T47D (cell line): Measurements from ENCODE around the gene THPO.

ENCODE experiments used
- DNase-seq, 2 experiments: peaks; one replicate each; pipeline versions ENCODE4 v3.0.0 to v3.0.0-alpha.2; 2011 to 2012; ENCODE audit warnings: low read depth in 1 of 2, low spot score in 1 of 2
- JUND ChIP-seq: IDR thresholded peaks from 2 replicates; pipeline ENCODE4 v1.6.1; 2012; ENCODE audit warnings: low read depth
- in situ Hi-C: cut with HindIII; loops from 2 replicates; pipeline ENCODE4 v1.10.0; 2016; ENCODE audit warnings: low sequenced_read_pairs, low pct_unique_long_range_greater_than_20kb

Gene THPO

GRCh38 chr3:184368586-184369183 is 9.3 kb downstream of the THPO start:
- TF ChIP-seq JUND = no peak
- DNase-seq = no peak
- in situ Hi-C loops = no loop called here

GRCh38 chr3:184368116-184368515 is 9.9 kb downstream of the THPO start:
- TF ChIP-seq JUND = no peak
- no peak for DNase-seq
- in situ Hi-C loops = no loop called here

DNA sequence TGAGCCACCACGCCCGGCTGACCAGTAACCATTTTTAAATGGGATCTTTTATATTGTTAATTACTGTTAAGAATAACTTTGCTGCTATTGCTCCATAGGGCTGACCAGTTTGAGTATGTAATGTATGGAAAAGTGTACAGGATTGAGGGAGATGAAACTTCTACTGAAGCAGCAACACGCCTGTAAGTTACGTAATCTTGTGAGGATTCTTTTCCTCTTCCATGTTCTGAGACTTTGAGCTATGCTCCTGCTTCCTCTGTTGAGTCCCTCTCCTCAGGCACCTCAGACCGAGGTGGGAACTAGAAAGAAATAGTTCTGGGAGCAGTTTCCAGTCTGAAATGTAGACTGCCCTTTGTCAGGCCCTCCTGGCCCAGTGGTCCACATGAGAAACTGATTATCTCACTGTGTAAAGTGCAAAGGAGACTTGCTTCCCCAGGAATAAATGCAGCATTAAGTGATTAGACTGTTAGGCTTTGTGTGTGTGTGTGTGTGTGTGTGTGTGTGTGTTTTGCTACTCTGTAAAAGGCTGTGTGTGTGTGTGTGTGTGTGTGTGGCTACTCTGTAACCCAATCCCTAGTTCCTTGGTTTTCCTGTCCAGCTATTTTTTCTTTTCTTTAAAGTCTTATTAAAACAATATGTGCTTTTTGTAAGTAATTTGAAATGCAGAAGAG is 11.3 kb downstream of the THPO start:
- in situ Hi-C loops = no loop called here

DNA sequence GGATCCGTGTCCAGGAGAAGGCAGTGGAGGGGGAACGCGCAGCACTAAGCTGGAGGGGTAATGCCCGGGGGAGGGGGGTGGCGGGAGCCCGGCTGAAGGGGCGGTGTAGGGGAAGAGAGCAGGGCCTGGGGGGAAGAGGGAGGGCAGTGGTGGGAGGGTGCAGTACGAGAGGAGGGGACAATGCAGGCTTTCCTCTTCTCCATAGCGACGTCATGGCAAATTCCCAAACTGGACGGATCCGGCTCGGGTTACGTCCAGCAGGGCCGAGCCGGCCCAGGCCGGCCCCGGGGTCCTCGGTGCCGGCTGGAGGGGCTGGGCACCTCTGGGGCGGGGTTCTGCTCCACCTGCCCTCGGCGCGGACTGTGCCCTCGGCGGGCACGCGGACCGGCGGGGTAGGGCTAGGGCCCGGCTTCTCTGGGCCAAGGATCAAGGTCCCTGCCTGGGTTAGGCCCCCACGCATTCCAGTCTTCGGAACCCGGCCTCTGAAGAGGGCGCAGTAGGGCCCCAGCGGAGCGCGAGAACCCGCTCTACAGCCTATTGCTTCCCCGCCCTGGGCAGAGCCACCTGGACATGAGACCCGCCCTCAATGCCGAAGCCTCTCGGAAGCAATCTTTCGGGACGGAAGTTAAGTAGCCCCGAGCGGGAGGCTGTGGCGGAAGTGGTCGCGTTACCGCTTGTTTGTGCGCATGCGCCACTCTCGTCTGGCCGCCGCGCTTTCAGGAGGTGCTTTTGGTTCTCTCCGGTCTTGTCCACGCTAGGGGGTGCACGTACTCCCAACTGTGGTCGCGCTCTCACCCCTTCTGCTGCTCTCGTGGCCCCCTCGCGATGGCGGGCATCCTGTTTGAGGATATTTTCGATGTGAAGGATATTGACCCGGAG is 15.1 kb downstream of the THPO start:
- TF ChIP-seq JUND = no peak
- DNase-seq = peak; percentile 97 to 100
- in situ Hi-C loops = no loop called here

More for the DNA sequence above, 11.3 kb downstream of the THPO start:
- peak in 1 of 2 experiments; percentile 52 for DNase-seq
- no peak for TF ChIP-seq JUND

GRCh38 chr3:184361932-184362667 is 15.9 kb downstream of the THPO start:
- peak; percentile 76 to 91 for DNase-seq
- no peak for TF ChIP-seq JUND
- in situ Hi-C loops = no loop called here

DNA sequence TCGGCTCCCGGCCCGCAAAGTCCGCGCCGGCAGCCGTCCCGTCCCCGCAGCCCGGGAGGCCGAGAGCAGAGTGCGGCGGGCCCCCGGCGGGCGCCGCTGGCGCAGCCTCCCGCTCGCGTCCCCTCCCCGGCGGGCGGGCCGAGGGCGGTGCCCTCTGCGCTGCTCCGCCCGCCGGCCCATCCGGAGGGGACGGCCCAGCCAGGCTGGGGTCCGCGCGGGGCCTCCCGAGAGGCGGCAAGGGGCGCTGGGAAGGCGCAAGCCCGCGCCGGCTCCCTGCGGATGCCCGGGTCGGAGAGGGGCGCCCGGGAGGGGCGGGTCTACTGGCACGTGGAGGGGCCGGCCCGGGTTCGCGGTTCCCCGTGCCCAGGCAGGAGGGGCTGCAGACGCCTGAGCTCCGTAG is 16.5 kb downstream of the THPO start, which contains the start of the genes CLCN2 and POLR2H:
CLCN2 (minus strand) TSS at position 74 of the 400 bp plus-strand sequence. CDS start 126 bp downstream, outside the sequence.
POLR2H (plus strand) TSS at position 179 of the 400 bp plus-strand sequence. CDS start 1,783 bp downstream, outside the sequence.
- in situ Hi-C loops = no loop called here
- TF ChIP-seq JUND = no peak
- DNase-seq = peak; percentile 71 to 77

- no peak for TF ChIP-seq JUND
- DNase-seq = no peak
- in situ Hi-C loops = no loop called here
These were observed 17.0 kb downstream of the THPO start for GRCh38 chr3:184360929-184361531.

- no peak for TF ChIP-seq JUND
- no peak for DNase-seq
- in situ Hi-C loops = no loop called here
These were observed 17.7 kb downstream of the THPO start for GRCh38 chr3:184360070-184360928.

GRCh38 chr3:184359610-184360009 is 18.4 kb downstream of the THPO start:
- in situ Hi-C loops = no loop called here
- no peak for DNase-seq
- no peak for TF ChIP-seq JUND

GRCh38 chr3:184358921-184359350 is 19.1 kb downstream of the THPO start:
- in situ Hi-C loops = no loop called here
- TF ChIP-seq JUND = no peak

More at GRCh38 chr3:184358921-184359350, 19.1 kb downstream of the THPO start:
- DNase-seq = no peak
